NOMO-1 treated with DMSO at 0.1 percent for 48 hours (cell line): ENCODE data around the gene COL1A2.

ENCODE experiments used
- DNase-seq: peaks from one replicate; lab custom pipeline; 2025; ENCODE audit not compliant: unreplicated experiment; lab: John Stamatoyannopoulos, UW

COL1A2 gene

GRCh38 chr7:94382132-94382531, 12.6 kb upstream of the COL1A2 start:
- DNase-seq: no peak

GRCh38 chr7:94382746-94383145, 11.9 kb upstream of the COL1A2 start:
- DNase-seq: no peak

GRCh38 chr7:94384315-94384714, 10.4 kb upstream of the COL1A2 start:
- DNase-seq: no peak

- DNase-seq: no peak
Observed at GRCh38 chr7:94386416-94386815, 8.3 kb upstream of the COL1A2 start.

- no peak for DNase-seq
Observed at GRCh38 chr7:94388540-94388939, 6.2 kb upstream of the COL1A2 start.

GRCh38 chr7:94389381-94389780, 5.3 kb upstream of the COL1A2 start:
- DNase-seq: no peak

GRCh38 chr7:94391726-94392392, 2.8 kb upstream of the COL1A2 start:
- no peak for DNase-seq

GRCh38 chr7:94392393-94392786, 2.3 kb upstream of the COL1A2 start:
- DNase-seq: no peak

GRCh38 chr7:94393246-94394108, 1.2 kb upstream of the COL1A2 start:
- no peak for DNase-seq

- no peak for DNase-seq
Observed at GRCh38 chr7:94394109-94394436, 622 bp upstream of the COL1A2 start.

- DNase-seq: peak; percentile 87
Observed at GRCh38 chr7:94395141-94396036, 694 bp downstream of the COL1A2 start.

- no peak for DNase-seq
Observed at GRCh38 chr7:94396037-94396431, 1.3 kb downstream of the COL1A2 start.

- DNase-seq: peak; percentile 70
Observed at GRCh38 chr7:94396596-94396995, 1.9 kb downstream of the COL1A2 start.

- no peak for DNase-seq
Observed at GRCh38 chr7:94397722-94398121, 3.0 kb downstream of the COL1A2 start.

- DNase-seq: no peak
Observed at GRCh38 chr7:94398841-94399240, 4.1 kb downstream of the COL1A2 start.

- no peak for DNase-seq
Observed at GRCh38 chr7:94400022-94400421, 5.3 kb downstream of the COL1A2 start.

- DNase-seq: peak; percentile 16
Observed at GRCh38 chr7:94400643-94401427, 6.1 kb downstream of the COL1A2 start.

GRCh38 chr7:94401428-94401814, 6.7 kb downstream of the COL1A2 start:
- DNase-seq: no peak

GRCh38 chr7:94403546-94403945, 8.9 kb downstream of the COL1A2 start:
- DNase-seq: no peak

- DNase-seq: no peak
Observed at GRCh38 chr7:94405506-94405905, 10.8 kb downstream of the COL1A2 start.

- DNase-seq: no peak
Observed at GRCh38 chr7:94406696-94407095, 12.0 kb downstream of the COL1A2 start.
